Measurements from ENCODE around the gene GPR180.

GPR180 gene

GRCh38 chr13:94656176-94656575 is 54.5 kb downstream of the GPR180 start:
- DNase-seq: peak; percentile 61

GRCh38 chr13:94656766-94657165 is 55.1 kb downstream of the GPR180 start:
- peak; percentile 97 for DNase-seq

- peak; percentile 37 for DNase-seq
These were observed 55.5 kb downstream of the GPR180 start for GRCh38 chr13:94657167-94657566.

- DNase-seq: no peak
These were observed 57.4 kb downstream of the GPR180 start for GRCh38 chr13:94658926-94659597.

GRCh38 chr13:94659598-94659946 is 57.9 kb downstream of the GPR180 start:
- DNase-seq: no peak

GRCh38 chr13:94660695-94661326 is 59.2 kb downstream of the GPR180 start:
- DNase-seq: peak; percentile 31

GRCh38 chr13:94661406-94661805 is 59.7 kb downstream of the GPR180 start:
- no peak for DNase-seq

- DNase-seq: no peak
These were observed 60.8 kb downstream of the GPR180 start for GRCh38 chr13:94662274-94662945.

GRCh38 chr13:94664889-94665288 is 63.2 kb downstream of the GPR180 start:
- DNase-seq: no peak

GRCh38 chr13:94666065-94666464 is 64.4 kb downstream of the GPR180 start:
- no peak for DNase-seq

GRCh38 chr13:94667190-94667589 is 65.5 kb downstream of the GPR180 start:
- no peak for DNase-seq

- DNase-seq: no peak
These were observed 70.7 kb downstream of the GPR180 start for GRCh38 chr13:94672400-94672799.

- DNase-seq: no peak
These were observed 72.2 kb downstream of the GPR180 start for GRCh38 chr13:94673851-94674250.

- DNase-seq: peak; percentile 15
These were observed 73.1 kb downstream of the GPR180 start for GRCh38 chr13:94674609-94675348.

- no peak for DNase-seq
These were observed 76.1 kb downstream of the GPR180 start for GRCh38 chr13:94677799-94678198.

- no peak for DNase-seq
These were observed 77.2 kb downstream of the GPR180 start for GRCh38 chr13:94678845-94679244.

GRCh38 chr13:94679614-94680013 is 78.0 kb downstream of the GPR180 start:
- no peak for DNase-seq

- DNase-seq: no peak
These were observed 80.6 kb downstream of the GPR180 start for GRCh38 chr13:94682229-94682628.

GRCh38 chr13:94683409-94683808 is 81.8 kb downstream of the GPR180 start:
- no peak for DNase-seq
